Activated naive CD8-positive, alpha-beta T cell (primary cell): ENCODE measurements around the gene EXOC4.
"Not testable (repeated sequence)": the region's sequence is repeated elsewhere in the genome, so short reads cannot be mapped to it uniquely, and the experiment has no call there.

Experiments used
- H3K27ac Mint-ChIP-seq: one replicate; pipeline ENCODE4 v1.8.0; 2021; ENCODE audit warnings: mixed read lengths
- H3K27me3 Mint-ChIP-seq: one replicate; pipeline ENCODE4 v1.8.0; 2021; ENCODE audit warnings: mixed read lengths
- H3K36me3 Mint-ChIP-seq: one replicate; pipeline ENCODE4 v1.8.0; 2021; ENCODE audit warnings: mixed read lengths
- H3K4me1 Mint-ChIP-seq: one replicate; pipeline ENCODE4 v1.8.0; 2021; ENCODE audit warnings: low read depth, mixed read lengths
- H3K4me3 Mint-ChIP-seq: one replicate; pipeline ENCODE4 v1.8.0; 2021; ENCODE audit warnings: mild to moderate bottlenecking, mixed read lengths
- H3K9me3 Mint-ChIP-seq: one replicate; pipeline ENCODE4 v1.8.0; 2021; ENCODE audit warnings: low read depth, mixed read lengths

EXOC4 gene

GRCh38 chr7:134065415-134065814 is 812.5 kb downstream of the EXOC4 start:
- Mint-ChIP-seq H3K27ac (no peak overlapping the region), H3K4me1 (no peaks in the 10 kb centered on the region), H3K27me3 (no peaks in the 10 kb centered on the region), H3K36me3 (peaks cover 30% of the 10 kb centered on the region), H3K9me3 (no peaks in the 10 kb centered on the region), H3K4me3 (no peak overlapping the region)

GRCh38 chr7:134067164-134067563 is 814.3 kb downstream of the EXOC4 start:
- H3K36me3 Mint-ChIP-seq = peaks cover 26% of the 10 kb centered on the region

GRCh38 chr7:134068670-134069069 is 815.8 kb downstream of the EXOC4 start:
- Mint-ChIP-seq H3K9me3 (no peaks in the 10 kb centered on the region), H3K27ac (no peak overlapping the region), H3K4me3 (no peak overlapping the region), H3K36me3 (peaks cover 22% of the 10 kb centered on the region), H3K4me1 (no peaks in the 10 kb centered on the region), H3K27me3 (no peaks in the 10 kb centered on the region)

More at GRCh38 chr7:134067164-134067563, 814.3 kb downstream of the EXOC4 start:
- Mint-ChIP-seq H3K4me1 (no peaks in the 10 kb centered on the region), H3K27me3 (no peaks in the 10 kb centered on the region), H3K4me3 (no peak overlapping the region), H3K9me3 (no peaks in the 10 kb centered on the region), H3K27ac (no peak overlapping the region)

- Mint-ChIP-seq H3K27ac (no peak overlapping the region), H3K9me3 (no peaks in the 10 kb centered on the region), H3K36me3 (peaks cover 19% of the 10 kb centered on the region), H3K4me1 (no peaks in the 10 kb centered on the region), H3K4me3 (no peak overlapping the region), H3K27me3 (no peaks in the 10 kb centered on the region)
Measured at GRCh38 chr7:134069187-134069586, 816.3 kb downstream of the EXOC4 start.

GRCh38 chr7:134070673-134071072 is 817.8 kb downstream of the EXOC4 start:
- no peaks in the 10 kb centered on the region for H3K4me1 Mint-ChIP-seq
- no peak overlapping the region for H3K4me3 Mint-ChIP-seq
- H3K36me3 Mint-ChIP-seq = peaks cover 18% of the 10 kb centered on the region
- no peak overlapping the region for H3K27ac Mint-ChIP-seq
- H3K9me3 Mint-ChIP-seq = peaks cover 8% of the 10 kb centered on the region
- H3K27me3 Mint-ChIP-seq = no peaks in the 10 kb centered on the region

- Mint-ChIP-seq H3K9me3 (peaks cover 11% of the 10 kb centered on the region), H3K36me3 (peaks cover 20% of the 10 kb centered on the region), H3K27ac (no peak overlapping the region), H3K27me3 (no peaks in the 10 kb centered on the region), H3K4me1 (no peaks in the 10 kb centered on the region), H3K4me3 (no peak overlapping the region)
Measured at GRCh38 chr7:134071355-134072331, 818.8 kb downstream of the EXOC4 start.

- no peaks in the 10 kb centered on the region for H3K4me1 Mint-ChIP-seq
- peaks cover 11% of the 10 kb centered on the region for H3K9me3 Mint-ChIP-seq
- H3K27me3 Mint-ChIP-seq = no peaks in the 10 kb centered on the region
- H3K27ac Mint-ChIP-seq = no peak overlapping the region
- no peak overlapping the region for H3K4me3 Mint-ChIP-seq
- peaks cover 20% of the 10 kb centered on the region for H3K36me3 Mint-ChIP-seq
Measured at GRCh38 chr7:134073276-134073675, 820.4 kb downstream of the EXOC4 start.

GRCh38 chr7:134075799-134076198 is 822.9 kb downstream of the EXOC4 start:
- H3K27ac Mint-ChIP-seq = no peak overlapping the region

GRCh38 chr7:134077560-134077959 is 824.7 kb downstream of the EXOC4 start:
- peaks cover 19% of the 10 kb centered on the region for H3K36me3 Mint-ChIP-seq
- not testable (repeated sequence) for H3K4me3 Mint-ChIP-seq, H3K27me3 Mint-ChIP-seq, H3K27ac Mint-ChIP-seq, H3K4me1 Mint-ChIP-seq
- peaks cover 11% of the 10 kb centered on the region for H3K9me3 Mint-ChIP-seq

More at GRCh38 chr7:134075799-134076198, 822.9 kb downstream of the EXOC4 start:
- peaks cover 11% of the 10 kb centered on the region for H3K9me3 Mint-ChIP-seq
- H3K4me3 Mint-ChIP-seq = no peak overlapping the region
- no peaks in the 10 kb centered on the region for H3K4me1 Mint-ChIP-seq
- H3K27me3 Mint-ChIP-seq = no peaks in the 10 kb centered on the region
- peaks cover 15% of the 10 kb centered on the region for H3K36me3 Mint-ChIP-seq

- H3K4me3 Mint-ChIP-seq = no peak overlapping the region
- no peaks in the 10 kb centered on the region for H3K4me1 Mint-ChIP-seq
Measured at GRCh38 chr7:134078991-134079390, 826.1 kb downstream of the EXOC4 start.

GRCh38 chr7:134081695-134082094 is 828.8 kb downstream of the EXOC4 start:
- no peak overlapping the region for H3K27ac Mint-ChIP-seq

More at GRCh38 chr7:134078991-134079390, 826.1 kb downstream of the EXOC4 start:
- H3K9me3 Mint-ChIP-seq = peaks cover 11% of the 10 kb centered on the region
- H3K36me3 Mint-ChIP-seq = peaks cover 18% of the 10 kb centered on the region
- no peak overlapping the region for H3K27ac Mint-ChIP-seq
- no peaks in the 10 kb centered on the region for H3K27me3 Mint-ChIP-seq

GRCh38 chr7:134083766-134084487 is 831.0 kb downstream of the EXOC4 start:
- Mint-ChIP-seq H3K27me3 (no peaks in the 10 kb centered on the region), H3K4me3 (no peak overlapping the region), H3K9me3 (peaks cover 4% of the 10 kb centered on the region), H3K4me1 (no peaks in the 10 kb centered on the region), H3K27ac (no peak overlapping the region), H3K36me3 (peaks cover 8% of the 10 kb centered on the region)

More at GRCh38 chr7:134081695-134082094, 828.8 kb downstream of the EXOC4 start:
- Mint-ChIP-seq H3K36me3 (peaks cover 6% of the 10 kb centered on the region), H3K4me1 (no peaks in the 10 kb centered on the region), H3K27me3 (no peaks in the 10 kb centered on the region), H3K9me3 (no peaks in the 10 kb centered on the region), H3K4me3 (no peak overlapping the region)

GRCh38 chr7:134084488-134085144 is 831.7 kb downstream of the EXOC4 start:
- peaks cover 14% of the 10 kb centered on the region for H3K36me3 Mint-ChIP-seq
- no peak overlapping the region for H3K4me3 Mint-ChIP-seq
- H3K27me3 Mint-ChIP-seq = no peaks in the 10 kb centered on the region
- H3K4me1 Mint-ChIP-seq = no peaks in the 10 kb centered on the region
- H3K9me3 Mint-ChIP-seq = peaks cover 11% of the 10 kb centered on the region
- H3K27ac Mint-ChIP-seq = no peak overlapping the region

GRCh38 chr7:134085311-134085710 is 832.4 kb downstream of the EXOC4 start:
- no peaks in the 10 kb centered on the region for H3K27me3 Mint-ChIP-seq
- H3K4me3 Mint-ChIP-seq = no peak overlapping the region
- H3K9me3 Mint-ChIP-seq = peaks cover 17% of the 10 kb centered on the region
- H3K4me1 Mint-ChIP-seq = no peaks in the 10 kb centered on the region
- H3K36me3 Mint-ChIP-seq = peaks cover 17% of the 10 kb centered on the region
- H3K27ac Mint-ChIP-seq = no peak overlapping the region
